DOHH2 (cell line): ENCODE measurements around the gene PACRG.

Source experiments
- H3F3A ChIP-seq: fragments of 200-600 bp; sonication (generic), shearing (Covaris generic); 2 replicates; pipeline ENCODE4 v1.6.0; 2016; ENCODE audit warnings: antibody characterized with exemption, mild to moderate bottlenecking; ENCODE audit not compliant: control insufficient read depth, insufficient read depth
- H3K27ac ChIP-seq: fragments of 200-600 bp; sonication (generic); 2 replicates; pipeline ENCODE4 v1.5.1; 2014; ENCODE audit warnings: low read depth, mild to moderate bottlenecking, low read length, moderate library complexity
- H3K27me3 ChIP-seq: fragments of 200-600 bp; sonication (generic); 2 replicates; pipeline ENCODE4 v1.6.1; 2014; ENCODE audit warnings: mild to moderate bottlenecking, low read length, mixed read lengths; ENCODE audit not compliant: control insufficient read depth
- H3K36me3 ChIP-seq: fragments of 200-600 bp; sonication (generic); 2 replicates; pipeline ENCODE4 v1.6.1; 2014; ENCODE audit warnings: mild to moderate bottlenecking, low read length, moderate library complexity, mixed read lengths; ENCODE audit not compliant: control insufficient read depth
- H3K4me1 ChIP-seq: fragments of 200-600 bp; sonication (generic); 2 replicates; pipeline ENCODE4 v1.6.1; 2014; ENCODE audit warnings: mild to moderate bottlenecking, low read length, mixed read lengths; ENCODE audit not compliant: control insufficient read depth
- H3K4me2 ChIP-seq: fragments of 200-600 bp; sonication (generic); 2 replicates; pipeline ENCODE4 v1.6.0; 2014; ENCODE audit warnings: mild to moderate bottlenecking, low read length, moderate library complexity
- H3K4me3 ChIP-seq: fragments of 200-600 bp; sonication (generic); 2 replicates; pipeline ENCODE4 v1.5.1; 2014; ENCODE audit warnings: mild to moderate bottlenecking, low read length, mixed read lengths
- H3K79me2 ChIP-seq: fragments of 200-600 bp; sonication (generic); 2 replicates; pipeline ENCODE4 v1.6.1; 2014; ENCODE audit warnings: mild to moderate bottlenecking, low read length, mixed read lengths; ENCODE audit not compliant: control insufficient read depth
- H3K9me2 ChIP-seq: fragments of 200-600 bp; sonication (generic); replicated peaks from 2 replicates; pipeline ENCODE4 v1.6.1; 2014; ENCODE audit warnings: mild to moderate bottlenecking, low read length, mixed read lengths; ENCODE audit not compliant: control insufficient read depth
- H3K9me3 ChIP-seq: fragments of 200-600 bp; sonication (generic); 2 replicates; pipeline ENCODE4 v1.6.1; 2014; ENCODE audit warnings: antibody characterized with exemption, low read length, mixed read lengths; ENCODE audit not compliant: control insufficient read depth, insufficient read depth
- H4K20me1 ChIP-seq: fragments of 200-600 bp; sonication (generic); 2 replicates; pipeline ENCODE4 v1.6.0; 2014; ENCODE audit warnings: low read depth, mild to moderate bottlenecking, antibody characterized with exemption, low read length, moderate library complexity; ENCODE audit not compliant: control insufficient read depth, insufficient read depth
- EZH2phosphoT487 ChIP-seq: fragments of 200-600 bp; sonication (generic); IDR thresholded peaks from 2 replicates; pipeline ENCODE4 v1.6.1; 2017; ENCODE audit warnings: borderline replicate concordance, mild to moderate bottlenecking, antibody characterized with exemption, low read length, moderate library complexity, mixed read lengths
- TF ChIP-seq, protein P1 (sequence below): fragments of 200-600 bp; sonication (generic); IDR thresholded peaks from one replicate; pipeline ENCODE4 v1.5.1; 2014; ENCODE audit warnings: antibody characterized with exemption, mild to moderate bottlenecking, low read depth, low read length; ENCODE audit not compliant: poor library complexity, severe bottlenecking

Gene PACRG

DNA sequence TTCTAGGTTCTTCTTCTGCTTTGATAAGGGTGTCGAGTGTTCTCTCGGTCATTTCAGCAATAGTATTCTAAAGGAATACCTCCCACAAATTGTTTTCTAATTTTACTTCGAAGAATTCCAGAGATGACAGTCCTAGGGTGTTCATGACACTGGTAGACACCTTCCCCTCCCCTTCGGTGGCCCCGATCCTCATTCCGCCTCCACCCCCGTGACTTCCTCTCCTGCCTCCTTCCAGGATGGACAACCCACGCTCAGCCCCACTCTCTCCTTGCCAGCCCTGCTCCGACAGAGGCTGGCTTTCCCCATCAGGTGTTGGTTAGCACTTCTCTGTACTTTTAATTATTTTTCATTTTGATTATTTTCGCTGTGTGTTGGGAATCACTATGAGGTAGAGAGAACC is 431.9 kb downstream of the PACRG start:
- Histone ChIP-seq H4K20me1 (no peaks in the 10 kb centered on the region), H3K79me2 (no peaks in the 10 kb centered on the region), H3K4me1 (no peaks in the 10 kb centered on the region), H3K36me3 (no peaks in the 10 kb centered on the region), H3K27me3 (no peaks in the 10 kb centered on the region), H3F3A (no peaks in the 10 kb centered on the region), H3K9me3 (no peaks in the 10 kb centered on the region; the same call in 1 of the 2 replicates), H3K9me2 (no peaks in the 10 kb centered on the region), H3K4me2 (no peak overlapping the region), H3K4me3 (no peak overlapping the region), H3K27ac (no peak overlapping the region)
- no peak for TF ChIP-seq EZH2phosphoT487
- TF ChIP-seq, protein P1, sequence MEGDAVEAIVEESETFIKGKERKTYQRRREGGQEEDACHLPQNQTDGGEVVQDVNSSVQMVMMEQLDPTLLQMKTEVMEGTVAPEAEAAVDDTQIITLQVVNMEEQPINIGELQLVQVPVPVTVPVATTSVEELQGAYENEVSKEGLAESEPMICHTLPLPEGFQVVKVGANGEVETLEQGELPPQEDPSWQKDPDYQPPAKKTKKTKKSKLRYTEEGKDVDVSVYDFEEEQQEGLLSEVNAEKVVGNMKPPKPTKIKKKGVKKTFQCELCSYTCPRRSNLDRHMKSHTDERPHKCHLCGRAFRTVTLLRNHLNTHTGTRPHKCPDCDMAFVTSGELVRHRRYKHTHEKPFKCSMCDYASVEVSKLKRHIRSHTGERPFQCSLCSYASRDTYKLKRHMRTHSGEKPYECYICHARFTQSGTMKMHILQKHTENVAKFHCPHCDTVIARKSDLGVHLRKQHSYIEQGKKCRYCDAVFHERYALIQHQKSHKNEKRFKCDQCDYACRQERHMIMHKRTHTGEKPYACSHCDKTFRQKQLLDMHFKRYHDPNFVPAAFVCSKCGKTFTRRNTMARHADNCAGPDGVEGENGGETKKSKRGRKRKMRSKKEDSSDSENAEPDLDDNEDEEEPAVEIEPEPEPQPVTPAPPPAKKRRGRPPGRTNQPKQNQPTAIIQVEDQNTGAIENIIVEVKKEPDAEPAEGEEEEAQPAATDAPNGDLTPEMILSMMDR = no peak

DNA sequence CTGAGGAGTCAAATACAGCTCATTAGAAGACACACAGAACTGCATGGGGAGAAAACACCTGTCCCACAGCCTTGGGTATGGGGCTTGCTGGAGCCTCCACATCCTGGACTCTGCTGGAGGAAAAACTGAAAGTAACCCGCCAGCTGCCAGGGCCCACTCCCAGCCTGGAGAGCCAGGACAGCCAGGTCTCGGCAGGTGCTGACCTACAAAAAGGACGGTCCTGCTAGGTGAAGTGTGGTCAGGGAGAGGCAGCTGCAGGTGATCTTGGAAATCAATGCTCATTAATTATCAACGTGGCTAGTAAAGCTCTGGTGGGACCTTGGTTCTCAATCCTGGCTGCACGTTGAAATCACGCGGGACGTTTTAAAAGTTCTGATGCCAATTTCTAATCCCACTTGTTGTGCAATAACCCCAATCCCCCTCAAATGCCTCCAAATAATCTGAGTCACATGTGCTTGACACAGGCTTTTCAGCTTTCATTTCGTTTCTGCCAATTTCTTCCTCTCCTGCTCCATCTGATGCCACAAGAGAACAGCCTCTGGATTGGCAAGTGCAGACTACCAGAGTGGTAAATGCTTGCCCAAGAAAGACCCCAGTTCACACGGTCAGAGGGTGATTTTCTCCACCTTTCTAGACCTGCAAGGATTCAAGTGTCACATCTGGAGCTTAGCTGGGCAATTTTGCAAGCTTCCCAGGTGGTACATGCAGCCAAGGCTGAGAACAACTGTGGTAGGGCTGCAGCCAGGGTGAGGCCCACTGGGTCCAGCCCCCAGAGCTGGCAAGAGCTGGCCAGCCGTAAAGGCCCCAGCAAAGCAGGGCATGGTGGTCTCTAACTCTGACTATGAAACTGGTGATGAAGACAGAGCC is 434.5 kb downstream of the PACRG start:
- Histone ChIP-seq H3K79me2 (no peaks in the 10 kb centered on the region), H3K27me3 (no peaks in the 10 kb centered on the region), H3K4me1 (no peaks in the 10 kb centered on the region), H3K4me2 (no peak overlapping the region), H3K27ac (no peak overlapping the region), H4K20me1 (no peaks in the 10 kb centered on the region), H3K4me3 (no peak overlapping the region), H3F3A (no peaks in the 10 kb centered on the region), H3K36me3 (no peaks in the 10 kb centered on the region), H3K9me3 (no peaks in the 10 kb centered on the region; the same call in 1 of the 2 replicates), H3K9me2 (no peaks in the 10 kb centered on the region)
- TF ChIP-seq, protein P1 = no peak
- no peak for TF ChIP-seq EZH2phosphoT487

DNA sequence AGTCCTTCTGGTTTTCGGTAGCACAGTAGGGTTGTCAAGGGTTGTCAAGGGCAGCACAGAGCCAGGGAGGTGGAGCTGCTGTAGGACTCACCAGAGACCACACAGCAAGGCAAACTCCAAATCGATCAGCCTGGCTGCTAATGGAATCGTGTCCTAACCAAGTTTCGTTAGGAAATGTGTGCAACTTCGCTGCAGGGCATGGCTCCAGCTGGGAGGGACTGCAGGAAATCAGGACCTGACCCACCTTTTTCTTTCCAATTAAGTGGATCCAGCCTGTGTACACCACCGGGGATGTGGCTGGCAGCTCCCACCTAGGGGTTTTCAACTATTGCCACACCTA is 435.1 kb downstream of the PACRG start:
- Histone ChIP-seq H3K27ac (no peak overlapping the region), H3F3A (no peaks in the 10 kb centered on the region), H3K9me2 (no peaks in the 10 kb centered on the region), H3K4me1 (no peaks in the 10 kb centered on the region), H3K4me3 (no peak overlapping the region), H3K4me2 (no peak overlapping the region), H3K36me3 (no peaks in the 10 kb centered on the region), H3K9me3 (no peaks in the 10 kb centered on the region; the same call in 1 of the 2 replicates), H4K20me1 (no peaks in the 10 kb centered on the region), H3K27me3 (no peaks in the 10 kb centered on the region), H3K79me2 (no peaks in the 10 kb centered on the region)
- no peak for TF ChIP-seq EZH2phosphoT487
- TF ChIP-seq, protein P1 = no peak
